ENCODE measurements around the gene KRTAP5-4.
"Not testable (repeated sequence)": the region's sequence is repeated elsewhere in the genome, so short reads cannot be mapped to it uniquely, and the experiment has no call there.

The KRTAP5-4 gene, protein sequence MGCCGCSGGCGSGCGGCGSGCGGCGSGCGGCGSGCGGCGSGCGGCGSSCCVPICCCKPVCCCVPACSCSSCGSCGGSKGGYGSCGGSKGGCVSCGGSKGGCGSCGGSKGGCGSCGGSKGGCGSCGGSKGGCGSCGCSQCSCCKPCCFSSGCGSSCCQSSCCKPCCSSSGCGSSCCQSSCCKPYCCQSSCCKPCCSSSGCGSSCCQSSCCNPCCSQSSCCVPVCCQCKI

GRCh38 chr11:1622086-1622485 is at the start of gene KRTAP5-4:
TSS of gene KRTAP5-4 (minus strand) at chr11:1622138. CDS start at chr11:1622093, 45 bp downstream.
- in situ Hi-C loops (cut with MboI; ENCODE audit: low sequenced_read_pairs, unreplicated experiment), result no loop called here
- no peak for DNase-seq (ENCODE audit: low spot score)
- no peak for TF ChIP-seq CTCF (IDR thresholded peaks at IDR 0.05; ENCODE audit: borderline replicate concordance, control extremely low read depth, extremely low read depth, insufficient read depth, missing control alignments)

DNA sequence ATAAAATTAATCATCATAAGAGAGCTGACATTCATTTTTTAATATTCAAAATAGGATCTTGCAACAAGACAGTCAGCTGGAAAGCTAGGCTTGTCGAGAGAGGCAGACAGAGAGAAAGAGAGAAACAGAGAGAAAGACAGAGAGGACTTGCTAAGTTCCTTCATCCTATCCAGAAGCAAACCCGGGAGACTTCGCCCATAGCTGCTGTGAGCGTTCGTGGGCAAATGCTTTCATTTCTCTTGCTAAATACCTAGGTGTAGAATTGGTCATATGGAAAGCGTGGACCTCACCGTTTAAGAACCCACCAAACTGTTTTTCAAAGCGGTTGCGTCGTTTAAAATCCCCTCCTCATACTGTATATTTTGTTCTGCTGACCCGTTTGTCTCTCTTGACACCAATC is 49.7 kb upstream of the KRTAP5-4 start:
- no peak for DNase-seq (ENCODE audit: low spot score)
- in situ Hi-C loops (cut with MboI; ENCODE audit: low sequenced_read_pairs, unreplicated experiment), result loop anchor here (25.0 kb wide), 1 partner anchor 491 kb away; the partner anchor contains the start of genes INS and TH
- TF ChIP-seq CTCF (IDR thresholded peaks at IDR 0.05; ENCODE audit: borderline replicate concordance, control extremely low read depth, extremely low read depth, insufficient read depth, missing control alignments), result no peak

GRCh38 chr11:1670905-1671371 is 49.0 kb upstream of the KRTAP5-4 start:
- in situ Hi-C loops (cut with MboI; ENCODE audit: low sequenced_read_pairs, unreplicated experiment), result loop anchor here (25.0 kb wide), 1 partner anchor 491 kb away; the partner anchor contains the start of genes INS and TH
- no peak for TF ChIP-seq CTCF (IDR thresholded peaks at IDR 0.05; ENCODE audit: borderline replicate concordance, control extremely low read depth, extremely low read depth, insufficient read depth, missing control alignments)
- no peak for DNase-seq (ENCODE audit: low spot score)

- in situ Hi-C loops (cut with MboI; ENCODE audit: low sequenced_read_pairs, unreplicated experiment), result loop anchor here (25.0 kb wide), 1 partner anchor 492 kb away; the partner anchor contains the start of genes INS and TH
These were observed 48.5 kb upstream of the KRTAP5-4 start for GRCh38 chr11:1670457-1670856.

DNA sequence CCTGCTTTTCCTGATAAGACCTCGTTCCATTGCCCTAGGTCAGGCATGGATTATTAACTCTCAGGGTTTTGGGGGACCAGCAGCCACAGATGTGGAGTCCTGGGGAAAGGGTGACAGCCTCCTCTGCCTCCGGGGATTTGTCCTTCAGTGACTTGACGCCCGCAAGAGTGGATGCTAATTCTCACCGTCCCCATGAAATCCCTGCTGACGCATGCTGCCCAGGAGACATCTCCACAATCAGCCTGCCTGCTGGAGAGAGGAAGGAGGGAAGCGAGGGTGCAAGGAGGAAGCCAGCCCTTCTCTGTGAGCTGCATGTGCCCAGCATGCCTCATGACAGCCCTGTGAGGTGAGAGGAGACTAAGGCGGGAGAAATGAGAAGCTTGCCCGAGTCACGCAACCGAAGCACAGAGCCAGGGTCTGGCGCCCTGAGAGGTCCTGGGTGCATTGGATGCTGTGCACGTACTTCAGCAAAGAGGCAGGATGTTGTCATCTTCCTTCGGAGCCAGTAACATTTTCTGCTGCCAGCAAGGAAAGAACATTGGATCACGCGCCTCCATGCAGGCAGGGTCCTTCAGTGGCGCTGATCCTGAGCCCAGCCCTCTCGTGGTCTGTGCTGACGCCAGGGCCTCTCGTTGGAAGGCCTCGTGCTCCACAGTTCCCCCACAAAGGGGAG is 47.7 kb upstream of the KRTAP5-4 start:
- in situ Hi-C loops (cut with MboI; ENCODE audit: low sequenced_read_pairs, unreplicated experiment), result loop anchor here (25.0 kb wide), 1 partner anchor 493 kb away; the partner anchor contains the start of genes INS and TH
- DNase-seq (ENCODE audit: low spot score), result no peak
- TF ChIP-seq CTCF (IDR thresholded peaks at IDR 0.05; ENCODE audit: borderline replicate concordance, control extremely low read depth, extremely low read depth, insufficient read depth, missing control alignments), result no peak

More at GRCh38 chr11:1670457-1670856, 48.5 kb upstream of the KRTAP5-4 start:
- DNase-seq (ENCODE audit: low spot score), result not testable (repeated sequence)

DNA sequence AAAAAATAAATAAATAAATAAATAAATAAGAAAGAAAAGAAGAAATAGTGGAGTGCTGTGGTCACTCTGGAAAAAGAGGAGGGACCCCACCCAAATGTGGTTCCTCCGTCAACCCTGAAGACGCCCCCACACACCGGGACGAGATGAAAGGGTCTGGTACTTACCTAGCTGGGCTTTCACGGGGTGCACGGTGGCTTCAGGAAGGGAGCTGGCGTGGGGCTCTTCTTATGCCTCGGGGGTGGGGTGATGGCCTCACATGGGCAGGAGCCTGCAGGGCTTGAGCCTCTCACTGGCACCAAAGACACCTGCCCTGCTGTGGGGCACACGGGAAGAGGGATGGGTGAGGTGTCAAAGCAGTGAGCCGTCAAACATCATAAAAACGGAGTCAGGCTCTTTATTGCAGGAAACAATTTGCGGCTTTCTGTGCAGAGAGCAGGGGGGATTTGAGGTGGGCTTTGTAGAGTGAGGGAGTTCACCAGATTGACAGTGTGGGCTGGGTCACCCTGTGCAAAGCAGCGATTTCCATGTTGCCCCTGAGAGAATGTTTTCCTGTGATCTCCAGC is 47.1 kb upstream of the KRTAP5-4 start:
- no peak for DNase-seq (ENCODE audit: low spot score)
- in situ Hi-C loops (cut with MboI; ENCODE audit: low sequenced_read_pairs, unreplicated experiment), result loop anchor here (25.0 kb wide), 1 partner anchor 493 kb away; the partner anchor contains the start of genes INS and TH
- no peak for TF ChIP-seq CTCF (IDR thresholded peaks at IDR 0.05; ENCODE audit: borderline replicate concordance, control extremely low read depth, extremely low read depth, insufficient read depth, missing control alignments)

Data from GM13976 (cell line).